ENCODE results near the gene PHF2. TPM values are rescaled to one million over a fixed set of nuclear protein-coding genes. Genes with fewer than 3 reads are reported as not detected.

PHF2 gene
- total and polyA plus RNA-seq, 2 experiments from 2014 or later, result 4.3 to 11.8 TPM

DNA sequence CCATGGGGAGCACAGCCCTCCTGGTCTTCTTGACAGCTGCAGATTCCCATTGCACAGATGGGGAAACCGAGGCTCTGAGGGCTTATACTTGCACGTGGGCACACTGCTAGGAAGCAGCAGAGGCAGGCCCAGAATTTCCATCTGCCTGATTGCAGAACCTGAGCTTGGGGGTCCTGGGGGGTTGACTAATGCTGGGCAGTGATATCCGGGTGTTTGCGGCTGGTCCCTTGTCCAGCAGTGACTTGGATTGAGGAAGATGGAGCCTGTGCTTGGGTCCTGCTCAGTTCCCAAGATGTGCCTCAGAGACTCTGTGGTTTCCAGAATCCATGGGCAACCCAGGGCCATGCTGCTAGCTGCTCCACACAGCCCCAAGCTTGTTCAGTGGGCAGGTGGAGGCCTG, 91.2 kb downstream of the PHF2 start:
- Mint-ChIP-seq H3K36me3 (ENCODE audit: low read depth) (no peaks in the 10 kb centered on the region; the same call in 2 of the 3 replicates), H3K27me3 (ENCODE audit: insufficient read depth, low read depth, poor library complexity) (peaks cover 4% of the 10 kb centered on the region), H3K4me3 (no peak overlapping the region), H3K4me1 (peaks cover 9% of the 10 kb centered on the region; the same call in 1 of the 3 replicates), H3K27ac (no peak overlapping the region), H3K9me3 (no peaks in the 10 kb centered on the region)
- no peaks in the 10 kb centered on the region for H4K20me1 ChIP-seq (replicated peaks; ENCODE audit: insufficient read depth)
- H3K27me3 ChIP-seq (ENCODE audit: insufficient read depth), result no peaks in the 10 kb centered on the region
- H3K79me2 ChIP-seq (replicated peaks; ENCODE audit: insufficient read depth), result no peaks in the 10 kb centered on the region
- H2AFZ ChIP-seq, result no peak overlapping the region
- no peaks in the 10 kb centered on the region for H3F3A ChIP-seq (replicated peaks; ENCODE audit: low read depth)
- H3K4me1 ChIP-seq (ENCODE audit: insufficient read depth), result no peaks in the 10 kb centered on the region
- H3K9me2 ChIP-seq (ENCODE audit: insufficient read depth), result no peaks in the 10 kb centered on the region
- ATAC-seq (no peak), DNase-seq (ENCODE audit: low spot score) (no peak)
- no peak overlapping the region for H3K4me3 ChIP-seq
- H3K4me2 ChIP-seq, result no peak overlapping the region
- no peak overlapping the region for H3K27ac ChIP-seq (ENCODE audit: low read depth)
- no peak for TF ChIP-seq NANOG (IDR thresholded peaks at IDR 0.05; ENCODE audit: borderline replicate concordance)
- no peak for TF ChIP-seq CREB1 (CRISPR knock-in tag; IDR thresholded peaks at IDR 0.05; ENCODE audit: low read depth)
- TF ChIP-seq, protein P1, sequence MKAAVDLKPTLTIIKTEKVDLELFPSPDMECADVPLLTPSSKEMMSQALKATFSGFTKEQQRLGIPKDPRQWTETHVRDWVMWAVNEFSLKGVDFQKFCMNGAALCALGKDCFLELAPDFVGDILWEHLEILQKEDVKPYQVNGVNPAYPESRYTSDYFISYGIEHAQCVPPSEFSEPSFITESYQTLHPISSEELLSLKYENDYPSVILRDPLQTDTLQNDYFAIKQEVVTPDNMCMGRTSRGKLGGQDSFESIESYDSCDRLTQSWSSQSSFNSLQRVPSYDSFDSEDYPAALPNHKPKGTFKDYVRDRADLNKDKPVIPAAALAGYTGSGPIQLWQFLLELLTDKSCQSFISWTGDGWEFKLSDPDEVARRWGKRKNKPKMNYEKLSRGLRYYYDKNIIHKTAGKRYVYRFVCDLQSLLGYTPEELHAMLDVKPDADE (IDR thresholded peaks at IDR 0.05), result no peak
- TF ChIP-seq, protein P2, sequence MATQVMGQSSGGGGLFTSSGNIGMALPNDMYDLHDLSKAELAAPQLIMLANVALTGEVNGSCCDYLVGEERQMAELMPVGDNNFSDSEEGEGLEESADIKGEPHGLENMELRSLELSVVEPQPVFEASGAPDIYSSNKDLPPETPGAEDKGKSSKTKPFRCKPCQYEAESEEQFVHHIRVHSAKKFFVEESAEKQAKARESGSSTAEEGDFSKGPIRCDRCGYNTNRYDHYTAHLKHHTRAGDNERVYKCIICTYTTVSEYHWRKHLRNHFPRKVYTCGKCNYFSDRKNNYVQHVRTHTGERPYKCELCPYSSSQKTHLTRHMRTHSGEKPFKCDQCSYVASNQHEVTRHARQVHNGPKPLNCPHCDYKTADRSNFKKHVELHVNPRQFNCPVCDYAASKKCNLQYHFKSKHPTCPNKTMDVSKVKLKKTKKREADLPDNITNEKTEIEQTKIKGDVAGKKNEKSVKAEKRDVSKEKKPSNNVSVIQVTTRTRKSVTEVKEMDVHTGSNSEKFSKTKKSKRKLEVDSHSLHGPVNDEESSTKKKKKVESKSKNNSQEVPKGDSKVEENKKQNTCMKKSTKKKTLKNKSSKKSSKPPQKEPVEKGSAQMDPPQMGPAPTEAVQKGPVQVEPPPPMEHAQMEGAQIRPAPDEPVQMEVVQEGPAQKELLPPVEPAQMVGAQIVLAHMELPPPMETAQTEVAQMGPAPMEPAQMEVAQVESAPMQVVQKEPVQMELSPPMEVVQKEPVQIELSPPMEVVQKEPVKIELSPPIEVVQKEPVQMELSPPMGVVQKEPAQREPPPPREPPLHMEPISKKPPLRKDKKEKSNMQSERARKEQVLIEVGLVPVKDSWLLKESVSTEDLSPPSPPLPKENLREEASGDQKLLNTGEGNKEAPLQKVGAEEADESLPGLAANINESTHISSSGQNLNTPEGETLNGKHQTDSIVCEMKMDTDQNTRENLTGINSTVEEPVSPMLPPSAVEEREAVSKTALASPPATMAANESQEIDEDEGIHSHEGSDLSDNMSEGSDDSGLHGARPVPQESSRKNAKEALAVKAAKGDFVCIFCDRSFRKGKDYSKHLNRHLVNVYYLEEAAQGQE (IDR thresholded peaks at IDR 0.05; ENCODE audit: unreplicated experiment), result no peak
- TF ChIP-seq POLR2AphosphoS5 (IDR thresholded peaks at IDR 0.05; ENCODE audit: low read depth), result no peak
- TF ChIP-seq STAT1 (IDR thresholded peaks at IDR 0.05; ENCODE audit: unreplicated experiment), result no peak
- TF ChIP-seq ZNF114 (CRISPR knock-in tag; IDR thresholded peaks at IDR 0.05), result no peak
- TF ChIP-seq JUNB (IDR thresholded peaks at IDR 0.05; ENCODE audit: unreplicated experiment), result no peak
- TF ChIP-seq EZH2phosphoT487 (IDR thresholded peaks at IDR 0.05; ENCODE audit: unreplicated experiment), result no peak
- no peak for TF ChIP-seq ZNF331 (CRISPR knock-in tag; IDR thresholded peaks at IDR 0.05; ENCODE audit: low read depth)
- TF ChIP-seq, protein P3, sequence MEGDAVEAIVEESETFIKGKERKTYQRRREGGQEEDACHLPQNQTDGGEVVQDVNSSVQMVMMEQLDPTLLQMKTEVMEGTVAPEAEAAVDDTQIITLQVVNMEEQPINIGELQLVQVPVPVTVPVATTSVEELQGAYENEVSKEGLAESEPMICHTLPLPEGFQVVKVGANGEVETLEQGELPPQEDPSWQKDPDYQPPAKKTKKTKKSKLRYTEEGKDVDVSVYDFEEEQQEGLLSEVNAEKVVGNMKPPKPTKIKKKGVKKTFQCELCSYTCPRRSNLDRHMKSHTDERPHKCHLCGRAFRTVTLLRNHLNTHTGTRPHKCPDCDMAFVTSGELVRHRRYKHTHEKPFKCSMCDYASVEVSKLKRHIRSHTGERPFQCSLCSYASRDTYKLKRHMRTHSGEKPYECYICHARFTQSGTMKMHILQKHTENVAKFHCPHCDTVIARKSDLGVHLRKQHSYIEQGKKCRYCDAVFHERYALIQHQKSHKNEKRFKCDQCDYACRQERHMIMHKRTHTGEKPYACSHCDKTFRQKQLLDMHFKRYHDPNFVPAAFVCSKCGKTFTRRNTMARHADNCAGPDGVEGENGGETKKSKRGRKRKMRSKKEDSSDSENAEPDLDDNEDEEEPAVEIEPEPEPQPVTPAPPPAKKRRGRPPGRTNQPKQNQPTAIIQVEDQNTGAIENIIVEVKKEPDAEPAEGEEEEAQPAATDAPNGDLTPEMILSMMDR (conservative IDR thresholded peaks at IDR 0.05; ENCODE audit: low read depth in 2 of 2), result no peak
- TF ChIP-seq, protein P4, sequence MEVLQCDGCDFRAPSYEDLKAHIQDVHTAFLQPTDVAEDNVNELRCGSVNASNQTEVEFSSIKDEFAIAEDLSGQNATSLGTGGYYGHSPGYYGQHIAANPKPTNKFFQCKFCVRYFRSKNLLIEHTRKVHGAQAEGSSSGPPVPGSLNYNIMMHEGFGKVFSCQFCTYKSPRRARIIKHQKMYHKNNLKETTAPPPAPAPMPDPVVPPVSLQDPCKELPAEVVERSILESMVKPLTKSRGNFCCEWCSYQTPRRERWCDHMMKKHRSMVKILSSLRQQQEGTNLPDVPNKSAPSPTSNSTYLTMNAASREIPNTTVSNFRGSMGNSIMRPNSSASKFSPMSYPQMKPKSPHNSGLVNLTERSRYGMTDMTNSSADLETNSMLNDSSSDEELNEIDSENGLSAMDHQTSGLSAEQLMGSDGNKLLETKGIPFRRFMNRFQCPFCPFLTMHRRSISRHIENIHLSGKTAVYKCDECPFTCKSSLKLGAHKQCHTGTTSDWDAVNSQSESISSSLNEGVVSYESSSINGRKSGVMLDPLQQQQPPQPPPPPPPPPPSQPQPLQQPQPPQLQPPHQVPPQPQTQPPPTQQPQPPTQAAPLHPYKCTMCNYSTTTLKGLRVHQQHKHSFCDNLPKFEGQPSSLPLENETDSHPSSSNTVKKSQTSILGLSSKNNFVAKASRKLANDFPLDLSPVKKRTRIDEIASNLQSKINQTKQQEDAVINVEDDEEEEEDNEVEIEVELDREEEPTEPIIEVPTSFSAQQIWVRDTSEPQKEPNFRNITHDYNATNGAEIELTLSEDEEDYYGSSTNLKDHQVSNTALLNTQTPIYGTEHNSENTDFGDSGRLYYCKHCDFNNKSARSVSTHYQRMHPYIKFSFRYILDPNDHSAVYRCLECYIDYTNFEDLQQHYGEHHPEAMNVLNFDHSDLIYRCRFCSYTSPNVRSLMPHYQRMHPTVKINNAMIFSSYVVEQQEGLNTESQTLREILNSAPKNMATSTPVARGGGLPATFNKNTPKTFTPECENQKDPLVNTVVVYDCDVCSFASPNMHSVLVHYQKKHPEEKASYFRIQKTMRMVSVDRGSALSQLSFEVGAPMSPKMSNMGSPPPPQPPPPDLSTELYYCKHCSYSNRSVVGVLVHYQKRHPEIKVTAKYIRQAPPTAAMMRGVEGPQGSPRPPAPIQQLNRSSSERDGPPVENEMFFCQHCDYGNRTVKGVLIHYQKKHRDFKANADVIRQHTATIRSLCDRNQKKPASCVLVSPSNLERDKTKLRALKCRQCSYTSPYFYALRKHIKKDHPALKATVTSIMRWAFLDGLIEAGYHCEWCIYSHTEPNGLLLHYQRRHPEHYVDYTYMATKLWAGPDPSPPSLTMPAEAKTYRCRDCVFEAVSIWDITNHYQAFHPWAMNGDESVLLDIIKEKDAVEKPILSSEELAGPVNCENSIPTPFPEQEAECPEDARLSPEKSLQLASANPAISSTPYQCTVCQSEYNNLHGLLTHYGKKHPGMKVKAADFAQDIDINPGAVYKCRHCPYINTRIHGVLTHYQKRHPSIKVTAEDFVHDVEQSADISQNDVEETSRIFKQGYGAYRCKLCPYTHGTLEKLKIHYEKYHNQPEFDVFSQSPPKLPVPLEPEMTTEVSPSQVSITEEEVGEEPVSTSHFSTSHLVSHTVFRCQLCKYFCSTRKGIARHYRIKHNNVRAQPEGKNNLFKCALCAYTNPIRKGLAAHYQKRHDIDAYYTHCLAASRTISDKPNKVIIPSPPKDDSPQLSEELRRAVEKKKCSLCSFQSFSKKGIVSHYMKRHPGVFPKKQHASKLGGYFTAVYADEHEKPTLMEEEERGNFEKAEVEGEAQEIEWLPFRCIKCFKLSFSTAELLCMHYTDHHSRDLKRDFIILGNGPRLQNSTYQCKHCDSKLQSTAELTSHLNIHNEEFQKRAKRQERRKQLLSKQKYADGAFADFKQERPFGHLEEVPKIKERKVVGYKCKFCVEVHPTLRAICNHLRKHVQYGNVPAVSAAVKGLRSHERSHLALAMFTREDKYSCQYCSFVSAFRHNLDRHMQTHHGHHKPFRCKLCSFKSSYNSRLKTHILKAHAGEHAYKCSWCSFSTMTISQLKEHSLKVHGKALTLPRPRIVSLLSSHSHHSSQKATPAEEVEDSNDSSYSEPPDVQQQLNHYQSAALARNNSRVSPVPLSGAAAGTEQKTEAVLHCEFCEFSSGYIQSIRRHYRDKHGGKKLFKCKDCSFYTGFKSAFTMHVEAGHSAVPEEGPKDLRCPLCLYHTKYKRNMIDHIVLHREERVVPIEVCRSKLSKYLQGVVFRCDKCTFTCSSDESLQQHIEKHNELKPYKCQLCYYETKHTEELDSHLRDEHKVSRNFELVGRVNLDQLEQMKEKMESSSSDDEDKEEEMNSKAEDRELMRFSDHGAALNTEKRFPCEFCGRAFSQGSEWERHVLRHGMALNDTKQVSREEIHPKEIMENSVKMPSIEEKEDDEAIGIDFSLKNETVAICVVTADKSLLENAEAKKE (CRISPR knock-in tag; IDR thresholded peaks at IDR 0.05), result no peak
- TF ChIP-seq EZH2 (IDR thresholded peaks at IDR 0.05; ENCODE audit: low read depth, unreplicated experiment), result no peak
- no peaks in the 10 kb centered on the region for H3K36me3 ChIP-seq (ENCODE audit: insufficient read depth)
